ENCODE data around the gene HSD3B2. TPM values are rescaled to one million over a fixed set of nuclear protein-coding genes. Genes with fewer than 3 reads are reported as not detected.

Gene HSD3B2
- total and polyA plus RNA-seq, 2 of the 8 experiments (the other 6 are each of a cell fraction or from before 2014, with no cell fraction given) = not detected

- TF ChIP-seq, protein P1, sequence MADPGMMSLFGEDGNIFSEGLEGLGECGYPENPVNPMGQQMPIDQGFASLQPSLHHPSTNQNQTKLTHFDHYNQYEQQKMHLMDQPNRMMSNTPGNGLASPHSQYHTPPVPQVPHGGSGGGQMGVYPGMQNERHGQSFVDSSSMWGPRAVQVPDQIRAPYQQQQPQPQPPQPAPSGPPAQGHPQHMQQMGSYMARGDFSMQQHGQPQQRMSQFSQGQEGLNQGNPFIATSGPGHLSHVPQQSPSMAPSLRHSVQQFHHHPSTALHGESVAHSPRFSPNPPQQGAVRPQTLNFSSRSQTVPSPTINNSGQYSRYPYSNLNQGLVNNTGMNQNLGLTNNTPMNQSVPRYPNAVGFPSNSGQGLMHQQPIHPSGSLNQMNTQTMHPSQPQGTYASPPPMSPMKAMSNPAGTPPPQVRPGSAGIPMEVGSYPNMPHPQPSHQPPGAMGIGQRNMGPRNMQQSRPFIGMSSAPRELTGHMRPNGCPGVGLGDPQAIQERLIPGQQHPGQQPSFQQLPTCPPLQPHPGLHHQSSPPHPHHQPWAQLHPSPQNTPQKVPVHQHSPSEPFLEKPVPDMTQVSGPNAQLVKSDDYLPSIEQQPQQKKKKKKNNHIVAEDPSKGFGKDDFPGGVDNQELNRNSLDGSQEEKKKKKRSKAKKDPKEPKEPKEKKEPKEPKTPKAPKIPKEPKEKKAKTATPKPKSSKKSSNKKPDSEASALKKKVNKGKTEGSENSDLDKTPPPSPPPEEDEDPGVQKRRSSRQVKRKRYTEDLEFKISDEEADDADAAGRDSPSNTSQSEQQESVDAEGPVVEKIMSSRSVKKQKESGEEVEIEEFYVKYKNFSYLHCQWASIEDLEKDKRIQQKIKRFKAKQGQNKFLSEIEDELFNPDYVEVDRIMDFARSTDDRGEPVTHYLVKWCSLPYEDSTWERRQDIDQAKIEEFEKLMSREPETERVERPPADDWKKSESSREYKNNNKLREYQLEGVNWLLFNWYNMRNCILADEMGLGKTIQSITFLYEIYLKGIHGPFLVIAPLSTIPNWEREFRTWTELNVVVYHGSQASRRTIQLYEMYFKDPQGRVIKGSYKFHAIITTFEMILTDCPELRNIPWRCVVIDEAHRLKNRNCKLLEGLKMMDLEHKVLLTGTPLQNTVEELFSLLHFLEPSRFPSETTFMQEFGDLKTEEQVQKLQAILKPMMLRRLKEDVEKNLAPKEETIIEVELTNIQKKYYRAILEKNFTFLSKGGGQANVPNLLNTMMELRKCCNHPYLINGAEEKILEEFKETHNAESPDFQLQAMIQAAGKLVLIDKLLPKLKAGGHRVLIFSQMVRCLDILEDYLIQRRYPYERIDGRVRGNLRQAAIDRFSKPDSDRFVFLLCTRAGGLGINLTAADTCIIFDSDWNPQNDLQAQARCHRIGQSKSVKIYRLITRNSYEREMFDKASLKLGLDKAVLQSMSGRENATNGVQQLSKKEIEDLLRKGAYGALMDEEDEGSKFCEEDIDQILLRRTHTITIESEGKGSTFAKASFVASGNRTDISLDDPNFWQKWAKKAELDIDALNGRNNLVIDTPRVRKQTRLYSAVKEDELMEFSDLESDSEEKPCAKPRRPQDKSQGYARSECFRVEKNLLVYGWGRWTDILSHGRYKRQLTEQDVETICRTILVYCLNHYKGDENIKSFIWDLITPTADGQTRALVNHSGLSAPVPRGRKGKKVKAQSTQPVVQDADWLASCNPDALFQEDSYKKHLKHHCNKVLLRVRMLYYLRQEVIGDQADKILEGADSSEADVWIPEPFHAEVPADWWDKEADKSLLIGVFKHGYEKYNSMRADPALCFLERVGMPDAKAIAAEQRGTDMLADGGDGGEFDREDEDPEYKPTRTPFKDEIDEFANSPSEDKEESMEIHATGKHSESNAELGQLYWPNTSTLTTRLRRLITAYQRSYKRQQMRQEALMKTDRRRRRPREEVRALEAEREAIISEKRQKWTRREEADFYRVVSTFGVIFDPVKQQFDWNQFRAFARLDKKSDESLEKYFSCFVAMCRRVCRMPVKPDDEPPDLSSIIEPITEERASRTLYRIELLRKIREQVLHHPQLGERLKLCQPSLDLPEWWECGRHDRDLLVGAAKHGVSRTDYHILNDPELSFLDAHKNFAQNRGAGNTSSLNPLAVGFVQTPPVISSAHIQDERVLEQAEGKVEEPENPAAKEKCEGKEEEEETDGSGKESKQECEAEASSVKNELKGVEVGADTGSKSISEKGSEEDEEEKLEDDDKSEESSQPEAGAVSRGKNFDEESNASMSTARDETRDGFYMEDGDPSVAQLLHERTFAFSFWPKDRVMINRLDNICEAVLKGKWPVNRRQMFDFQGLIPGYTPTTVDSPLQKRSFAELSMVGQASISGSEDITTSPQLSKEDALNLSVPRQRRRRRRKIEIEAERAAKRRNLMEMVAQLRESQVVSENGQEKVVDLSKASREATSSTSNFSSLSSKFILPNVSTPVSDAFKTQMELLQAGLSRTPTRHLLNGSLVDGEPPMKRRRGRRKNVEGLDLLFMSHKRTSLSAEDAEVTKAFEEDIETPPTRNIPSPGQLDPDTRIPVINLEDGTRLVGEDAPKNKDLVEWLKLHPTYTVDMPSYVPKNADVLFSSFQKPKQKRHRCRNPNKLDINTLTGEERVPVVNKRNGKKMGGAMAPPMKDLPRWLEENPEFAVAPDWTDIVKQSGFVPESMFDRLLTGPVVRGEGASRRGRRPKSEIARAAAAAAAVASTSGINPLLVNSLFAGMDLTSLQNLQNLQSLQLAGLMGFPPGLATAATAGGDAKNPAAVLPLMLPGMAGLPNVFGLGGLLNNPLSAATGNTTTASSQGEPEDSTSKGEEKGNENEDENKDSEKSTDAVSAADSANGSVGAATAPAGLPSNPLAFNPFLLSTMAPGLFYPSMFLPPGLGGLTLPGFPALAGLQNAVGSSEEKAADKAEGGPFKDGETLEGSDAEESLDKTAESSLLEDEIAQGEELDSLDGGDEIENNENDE (IDR thresholded peaks at IDR 0.05; ENCODE audit: insufficient replicate concordance, low read length) = no peak
- TF ChIP-seq JUN (IDR thresholded peaks at IDR 0.05; ENCODE audit: low read depth, low read length) = no peak
- no peak for TF ChIP-seq EZH2 (IDR thresholded peaks at IDR 0.05; ENCODE audit: low read depth, low read length, severe bottlenecking)
- no peak for TF ChIP-seq KDM5A (IDR thresholded peaks at IDR 0.05; ENCODE audit: low read length)
- no peak for TF ChIP-seq RAD21 (IDR thresholded peaks at IDR 0.05 in 1 of 2, conservative IDR thresholded peaks at IDR 0.05 in 1 of 2; ENCODE audit: low read depth in 2 of 2, low read length in 2 of 2)
- TF ChIP-seq ASH2L (IDR thresholded peaks at IDR 0.05; ENCODE audit: low read length) = no peak
- no peak for TF ChIP-seq TAF1 (IDR thresholded peaks at IDR 0.05; ENCODE audit: low read depth, low read length)
- no peak for TF ChIP-seq POLR2A (IDR thresholded peaks at IDR 0.05; ENCODE audit: control extremely low read depth in 1 of 2, low read depth in 2 of 2, low read length in 2 of 2)
- no peak for TF ChIP-seq CREB1 (IDR thresholded peaks at IDR 0.05)
- no peak for TF ChIP-seq YY1 (IDR thresholded peaks at IDR 0.05; ENCODE audit: low read depth, low read length)
- TF ChIP-seq SRF (IDR thresholded peaks at IDR 0.05; ENCODE audit: low read depth, low read length) = no peak
- TF ChIP-seq CBX5 (IDR thresholded peaks at IDR 0.05; ENCODE audit: low read depth, low read length) = no peak
- TF ChIP-seq KDM1A (IDR thresholded peaks at IDR 0.05; ENCODE audit: borderline replicate concordance, low read length) = no peak
Measured at GRCh38 chr1:119396982-119397381, 18.0 kb upstream of the HSD3B2 start (continued).

All from H1 (cell line).